ENCODE results near the gene CFAP251.

DNA sequence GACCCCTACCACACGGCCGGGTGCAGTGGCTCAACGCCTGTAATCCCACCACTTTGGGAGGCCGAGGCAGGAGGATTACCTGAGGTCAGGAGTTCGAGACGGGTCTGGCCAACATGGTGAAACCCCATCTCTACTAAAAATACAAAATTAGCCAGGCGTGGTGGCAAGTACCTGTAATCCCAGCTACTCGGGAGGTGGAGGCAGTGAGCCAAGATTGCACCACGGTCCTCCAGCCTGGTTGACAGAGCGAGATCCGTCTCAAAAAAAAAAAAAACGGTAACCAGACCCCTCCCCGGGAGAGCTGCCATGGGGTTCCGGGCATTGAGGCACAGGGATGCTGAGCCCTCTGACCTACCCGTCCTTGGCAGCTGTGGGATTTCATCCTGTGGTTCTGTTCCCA, 125.1 kb downstream of the CFAP251 start:
- TF ChIP-seq EP300 (IDR thresholded peaks at IDR 0.05) (no peak), POLR2AphosphoS5 (IDR thresholded peaks at IDR 0.05) (no peak), CTCF (IDR thresholded peaks at IDR 0.05) (no peak)

All from suprapubic skin (tissue), 4 donors.